ENCODE data around the gene SLC16A12.

Gene SLC16A12, protein sequence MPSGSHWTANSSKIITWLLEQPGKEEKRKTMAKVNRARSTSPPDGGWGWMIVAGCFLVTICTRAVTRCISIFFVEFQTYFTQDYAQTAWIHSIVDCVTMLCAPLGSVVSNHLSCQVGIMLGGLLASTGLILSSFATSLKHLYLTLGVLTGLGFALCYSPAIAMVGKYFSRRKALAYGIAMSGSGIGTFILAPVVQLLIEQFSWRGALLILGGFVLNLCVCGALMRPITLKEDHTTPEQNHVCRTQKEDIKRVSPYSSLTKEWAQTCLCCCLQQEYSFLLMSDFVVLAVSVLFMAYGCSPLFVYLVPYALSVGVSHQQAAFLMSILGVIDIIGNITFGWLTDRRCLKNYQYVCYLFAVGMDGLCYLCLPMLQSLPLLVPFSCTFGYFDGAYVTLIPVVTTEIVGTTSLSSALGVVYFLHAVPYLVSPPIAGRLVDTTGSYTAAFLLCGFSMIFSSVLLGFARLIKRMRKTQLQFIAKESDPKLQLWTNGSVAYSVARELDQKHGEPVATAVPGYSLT

DNA sequence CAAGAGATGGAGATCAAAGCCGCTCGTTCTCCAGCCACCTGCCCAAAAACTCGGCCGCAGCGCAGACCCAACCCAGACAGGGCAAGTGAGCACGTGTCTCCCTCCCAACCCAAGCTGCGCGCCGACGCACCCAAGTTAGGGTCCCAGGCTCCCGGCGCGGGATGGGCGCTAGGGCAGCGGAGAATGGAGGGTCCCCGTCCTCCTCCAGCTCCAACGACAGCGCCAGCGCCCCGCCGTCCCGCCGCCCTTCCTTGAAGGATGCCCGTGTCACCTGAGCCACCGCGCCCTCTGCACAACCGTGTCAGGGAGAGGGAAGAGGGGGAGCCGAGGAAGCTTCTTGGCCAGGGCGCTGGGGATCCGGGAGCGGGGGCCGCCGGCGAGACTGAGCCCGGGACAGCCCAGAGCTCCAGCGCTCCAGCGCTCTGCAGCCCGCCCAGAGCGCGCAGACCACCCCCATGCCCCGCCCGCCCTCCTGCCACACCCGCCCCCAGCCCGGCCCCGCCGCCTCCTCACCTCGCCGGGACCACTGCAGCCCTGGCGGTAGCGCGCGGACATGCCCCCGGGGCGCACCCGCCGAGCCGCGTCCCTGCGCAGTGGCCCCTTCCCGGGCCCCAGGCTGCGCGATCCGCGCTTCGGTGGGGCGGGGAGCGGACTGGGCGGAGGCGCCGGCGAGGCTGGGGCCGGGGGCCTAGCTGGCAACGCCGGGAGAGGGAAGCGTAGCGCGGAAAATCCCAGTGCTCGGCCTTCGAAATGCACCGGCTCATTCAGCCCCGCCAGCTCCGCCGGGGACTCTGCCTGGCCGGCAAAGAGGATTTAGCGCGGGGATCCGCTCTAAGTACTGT is at the start of gene SLC16A12:
Gene SLC16A12 (minus strand): TSS at position 424 of the 842 bp plus-strand sequence. CDS start 73,016 bp downstream, outside the sequence.
- DNase-seq (ENCODE audit: low read depth in 3 of 3): no peak

DNA sequence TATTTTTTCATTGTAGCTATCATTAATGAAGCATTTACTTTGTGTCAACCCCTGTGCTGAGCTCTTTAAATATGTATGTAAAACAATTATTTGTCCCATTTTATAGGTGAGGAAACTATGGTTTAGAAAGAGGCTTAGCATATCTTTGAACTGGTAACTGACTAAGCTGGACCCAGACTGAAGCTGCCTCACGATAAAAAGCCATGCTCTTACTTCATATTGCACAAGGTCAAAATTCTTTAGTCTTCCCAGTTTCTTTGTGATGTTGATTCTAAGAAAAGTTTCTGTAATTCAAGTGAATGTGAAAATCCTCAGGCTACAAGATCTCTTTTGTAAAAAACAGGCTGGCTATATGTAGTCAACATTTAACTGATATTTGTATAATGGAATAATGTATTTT is 46.6 kb upstream of the SLC16A12 start:
- no peak for DNase-seq (ENCODE audit: low read depth in 3 of 3)

DNA sequence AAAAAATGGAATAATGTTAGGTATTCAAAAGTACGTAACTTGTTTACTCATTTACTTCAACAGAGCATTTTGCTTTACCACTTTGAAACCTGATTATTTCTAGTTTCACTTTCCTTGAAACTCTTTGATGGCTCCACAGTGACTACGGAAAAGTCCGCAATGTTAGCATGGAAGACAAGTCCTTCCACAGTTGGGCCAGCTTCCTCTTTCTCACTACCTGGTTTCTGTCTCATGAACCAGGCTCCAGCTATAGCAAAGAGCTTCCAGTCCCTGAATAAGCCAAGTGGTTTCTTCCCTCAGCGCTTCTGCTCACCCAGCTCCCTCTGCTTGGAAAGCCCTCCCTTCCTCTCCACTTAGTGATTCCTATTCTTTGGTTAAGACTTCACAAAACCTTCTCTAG is 44.8 kb upstream of the SLC16A12 start:
- DNase-seq (ENCODE audit: low read depth in 3 of 3): no peak

DNA sequence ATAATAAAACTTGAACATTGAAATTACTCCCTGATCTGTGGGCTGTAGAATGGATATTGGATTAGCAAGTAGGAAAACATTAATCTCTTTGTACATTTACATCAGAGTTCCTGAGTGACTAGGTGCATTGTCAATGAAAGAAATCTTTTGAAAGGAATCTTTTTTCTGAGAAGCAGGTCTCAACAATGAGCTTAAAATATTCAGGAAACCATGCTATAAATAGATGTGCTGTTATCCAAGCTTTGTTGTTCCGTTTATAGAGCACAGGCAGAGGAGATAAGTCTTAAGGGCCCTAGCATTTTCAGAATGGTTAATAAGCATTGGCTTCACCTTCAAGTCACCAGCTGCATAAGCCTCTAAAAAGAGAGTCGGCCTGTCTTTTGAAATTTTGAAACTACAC is 41.3 kb upstream of the SLC16A12 start:
- no peak for DNase-seq (ENCODE audit: low read depth in 3 of 3)

DNA sequence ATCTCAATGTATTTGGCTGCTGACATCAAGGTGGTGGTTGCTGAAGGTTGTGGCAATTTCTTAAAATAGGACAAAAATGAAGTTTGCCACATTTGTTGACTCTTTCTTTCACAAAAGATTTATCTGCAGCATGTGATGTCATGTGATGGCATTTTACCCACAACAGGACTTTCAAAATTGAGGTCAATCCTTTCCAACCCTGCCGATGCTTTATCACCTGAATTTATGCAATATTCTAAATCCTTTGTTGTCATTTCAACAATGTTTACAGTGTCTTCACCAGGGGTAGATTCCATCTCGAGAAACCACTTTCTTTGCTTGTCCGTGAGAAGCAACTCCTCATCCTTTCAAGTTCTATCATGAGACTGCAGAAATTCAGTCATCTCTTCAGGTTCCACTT is 40.6 kb upstream of the SLC16A12 start:
- DNase-seq (ENCODE audit: low read depth in 3 of 3): no peak

DNA sequence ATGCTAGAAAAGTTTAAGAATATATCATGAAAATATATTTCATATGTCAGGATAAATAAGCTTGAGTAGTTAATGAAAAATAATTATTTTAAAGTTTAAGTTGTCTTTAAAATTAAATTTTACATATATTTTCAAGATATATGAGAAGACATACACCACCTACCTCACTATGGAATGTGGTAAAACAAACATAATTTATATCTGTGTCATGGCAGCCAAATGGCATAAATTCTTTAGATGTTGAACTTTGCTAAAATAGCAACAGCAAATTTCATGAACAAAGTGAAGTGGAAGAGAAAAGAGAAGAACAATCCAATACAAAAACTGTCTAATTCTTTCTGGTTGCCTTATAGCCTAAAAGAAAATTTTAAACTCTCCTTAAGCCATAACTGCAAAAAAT is 39.6 kb upstream of the SLC16A12 start:
- no peak for DNase-seq (ENCODE audit: low read depth in 3 of 3)

DNA sequence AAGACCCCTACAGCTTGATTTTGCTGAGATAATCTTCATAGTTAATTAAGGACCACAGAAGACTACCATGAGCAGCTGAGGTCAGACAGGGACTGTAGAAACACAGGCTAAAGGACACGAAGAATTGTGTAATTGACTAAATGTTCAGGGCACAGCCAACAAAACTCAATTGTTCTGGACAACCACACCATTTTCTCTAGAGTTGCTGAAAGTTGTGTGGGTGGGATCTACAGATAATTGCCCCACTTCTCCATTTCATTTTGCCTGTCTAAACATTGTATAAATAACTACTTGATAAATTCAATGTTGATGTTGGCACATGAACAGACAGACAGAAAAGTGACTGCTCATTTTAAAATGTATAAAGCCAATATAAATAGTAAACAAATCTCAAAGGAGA is 39.0 kb upstream of the SLC16A12 start:
- no peak for DNase-seq (ENCODE audit: low read depth in 3 of 3)

DNA sequence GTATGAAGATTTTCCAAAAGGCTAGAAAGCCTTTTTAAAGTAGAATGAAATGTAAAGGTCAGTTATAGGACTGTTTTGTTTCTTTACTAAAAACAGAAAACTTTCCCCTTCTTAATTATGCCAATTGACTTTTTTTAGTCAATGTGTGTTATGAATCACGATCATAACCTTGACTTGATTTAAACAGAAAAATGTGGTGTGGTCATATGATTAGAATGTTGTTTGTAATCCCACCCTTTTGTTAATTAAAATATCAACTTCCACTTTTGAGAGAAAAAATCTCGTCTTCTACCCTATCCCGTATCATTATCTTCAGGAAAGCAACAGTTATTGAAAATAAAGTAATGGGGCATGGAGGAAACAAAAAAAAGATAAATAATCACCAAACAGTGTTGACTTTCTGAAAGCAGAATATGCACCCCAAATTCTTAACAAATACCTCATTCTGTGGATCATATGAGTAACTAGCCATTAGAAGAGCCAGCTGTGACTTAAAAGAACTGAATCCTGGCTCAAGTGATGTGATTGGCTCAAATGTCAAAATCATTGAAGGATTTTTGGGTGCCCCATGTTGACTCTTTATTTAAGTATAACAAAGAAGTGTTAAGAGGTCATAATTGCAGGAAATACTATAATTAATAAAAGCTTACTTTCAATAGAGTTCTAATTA is 32.3 kb upstream of the SLC16A12 start:
- DNase-seq (ENCODE audit: low read depth in 3 of 3): no peak

DNA sequence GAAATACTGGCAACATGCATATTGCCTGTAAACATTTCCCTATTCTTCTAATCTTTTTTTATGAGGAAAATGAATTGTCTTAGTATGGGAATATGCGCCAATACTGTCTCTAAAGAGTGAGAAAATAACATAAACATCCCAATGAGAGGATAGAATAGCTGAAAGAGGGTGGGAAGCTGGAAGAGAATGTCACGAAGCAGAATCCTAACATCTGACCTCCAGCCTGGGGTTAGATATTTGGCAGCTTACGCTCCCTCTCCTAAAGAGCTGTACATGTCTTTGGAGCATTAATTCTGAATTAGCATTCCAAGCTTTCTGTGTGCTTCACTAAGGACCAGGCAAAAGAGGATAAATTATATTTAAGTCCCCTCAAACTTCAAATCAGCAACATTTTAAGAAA is 31.6 kb upstream of the SLC16A12 start:
- no peak for DNase-seq (ENCODE audit: low read depth in 3 of 3)

DNA sequence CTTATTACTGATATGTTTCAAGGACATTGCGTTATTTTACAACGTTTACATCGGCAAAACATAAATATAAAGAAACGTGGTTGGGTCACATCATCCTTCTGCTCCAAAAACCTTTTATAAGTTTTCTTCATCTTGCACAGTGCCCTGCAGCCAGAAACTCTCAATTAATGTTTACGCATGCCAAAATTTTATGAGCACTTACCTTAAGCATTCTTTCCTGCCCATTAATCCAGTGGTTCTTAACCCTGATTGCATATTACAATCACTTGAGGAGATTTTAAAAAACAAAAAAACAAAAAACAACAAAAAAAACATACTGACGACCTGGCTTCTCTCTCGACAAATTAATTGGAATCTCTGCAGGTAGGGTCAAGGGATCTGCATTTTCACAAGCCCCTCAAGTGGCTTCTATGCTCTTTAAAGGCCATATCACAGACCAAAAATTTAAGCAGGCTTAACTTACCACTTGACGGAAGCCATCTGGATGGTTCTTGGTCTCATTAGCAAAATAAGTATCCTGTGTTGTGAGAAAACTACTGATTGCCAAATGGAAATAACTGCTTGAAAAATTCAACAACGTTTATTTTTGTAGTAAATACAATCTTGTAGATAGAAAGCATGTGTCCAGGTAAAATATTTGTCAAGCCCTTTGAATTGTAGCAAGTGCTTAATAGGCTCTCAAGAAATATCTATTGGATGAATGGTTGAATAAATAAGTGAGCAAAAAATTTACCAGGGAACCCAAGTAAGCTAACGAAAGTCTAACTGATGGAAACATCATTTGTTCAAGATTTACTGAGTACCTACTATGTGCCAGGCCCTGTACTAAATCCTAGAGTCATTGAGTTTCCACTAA is 30.9 kb upstream of the SLC16A12 start:
- DNase-seq (ENCODE audit: low read depth in 3 of 3): no peak

DNA sequence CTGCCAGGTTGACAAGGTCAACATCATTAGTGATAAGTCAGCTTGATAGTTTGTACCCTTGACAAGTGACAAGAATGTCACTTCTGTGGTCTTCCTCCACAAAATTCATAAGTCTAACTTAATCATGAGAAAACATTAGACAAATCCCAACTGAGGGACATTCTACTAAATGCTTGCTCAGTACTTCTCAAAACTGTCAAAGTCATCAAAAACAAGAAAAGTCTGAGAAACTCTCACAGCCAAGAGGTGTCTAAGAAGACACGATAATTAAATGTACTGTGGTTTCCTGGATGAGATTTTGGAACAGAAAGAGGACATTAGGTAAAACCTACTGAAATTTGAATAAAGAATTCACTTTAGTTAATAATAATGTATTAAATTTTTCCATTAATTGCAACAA is 29.8 kb upstream of the SLC16A12 start:
- no peak for DNase-seq (ENCODE audit: low read depth in 3 of 3)

DNA sequence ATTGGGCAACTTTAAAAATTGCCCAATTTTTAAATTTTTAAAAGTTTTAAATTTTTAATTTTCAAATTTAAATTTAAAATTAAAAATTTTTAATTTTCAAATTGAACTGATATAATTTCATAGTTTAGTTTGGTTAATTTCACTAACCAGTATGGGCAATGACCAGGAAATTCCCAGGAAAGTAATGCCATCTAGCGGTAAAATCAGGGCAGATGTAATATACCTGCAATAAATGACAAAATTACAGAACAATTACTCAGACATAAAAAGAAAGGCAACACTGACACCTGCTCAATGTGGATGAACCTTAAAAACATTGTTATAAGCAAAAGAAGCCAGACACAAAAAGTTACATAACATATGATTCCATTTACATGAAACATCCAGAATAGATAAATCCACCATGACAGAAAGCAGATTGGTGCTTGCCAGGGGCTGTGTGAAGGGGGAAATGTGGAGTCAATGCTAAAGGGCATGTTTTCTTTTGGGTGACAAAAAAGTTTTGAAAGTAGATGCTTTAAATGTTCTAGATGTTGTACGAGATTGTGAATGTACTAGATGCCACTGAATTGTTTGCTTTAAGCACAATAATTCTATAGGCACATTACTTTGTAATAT is 28.6 kb upstream of the SLC16A12 start:
- no peak for DNase-seq (ENCODE audit: low read depth in 3 of 3)

DNA sequence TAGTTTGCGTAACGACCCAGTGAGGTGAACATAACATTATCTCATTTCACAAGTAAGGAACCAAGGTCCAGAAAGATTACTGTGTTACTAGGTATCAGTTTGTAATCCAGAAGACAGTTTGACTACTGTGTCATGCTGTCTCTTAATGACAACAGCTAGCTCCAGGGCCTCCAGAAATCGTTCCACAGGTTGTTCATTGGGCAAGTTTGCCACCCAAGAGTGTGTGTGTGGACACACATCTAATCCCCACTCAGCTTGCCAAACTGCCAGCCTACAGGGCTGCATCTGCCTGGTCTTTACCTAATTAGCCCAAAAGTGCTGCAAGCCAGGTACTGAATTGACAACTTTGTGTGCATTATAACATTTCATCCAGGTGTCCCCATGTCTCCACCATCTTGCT is 27.9 kb upstream of the SLC16A12 start:
- DNase-seq (ENCODE audit: low read depth in 3 of 3): no peak

DNA sequence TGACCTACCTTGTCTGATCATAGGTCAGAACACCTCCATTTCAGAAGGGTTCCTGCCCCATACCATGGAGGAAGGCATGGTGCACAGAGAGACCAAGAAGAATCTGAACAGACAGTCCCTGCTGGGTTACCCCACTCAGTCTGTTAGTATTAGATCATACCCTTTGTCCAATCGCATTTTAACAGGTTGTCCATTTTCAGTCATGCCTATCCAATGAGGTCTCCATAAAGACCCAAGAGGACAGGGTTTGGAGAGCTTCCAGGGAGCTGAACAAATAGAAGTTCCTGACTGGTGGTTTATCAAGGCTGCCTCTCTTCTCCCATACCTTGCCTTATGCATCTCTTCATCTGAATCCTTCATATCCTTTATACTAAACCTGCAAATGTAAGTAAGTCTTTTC is 21.2 kb upstream of the SLC16A12 start:
- no peak for DNase-seq (ENCODE audit: low read depth in 3 of 3)

DNA sequence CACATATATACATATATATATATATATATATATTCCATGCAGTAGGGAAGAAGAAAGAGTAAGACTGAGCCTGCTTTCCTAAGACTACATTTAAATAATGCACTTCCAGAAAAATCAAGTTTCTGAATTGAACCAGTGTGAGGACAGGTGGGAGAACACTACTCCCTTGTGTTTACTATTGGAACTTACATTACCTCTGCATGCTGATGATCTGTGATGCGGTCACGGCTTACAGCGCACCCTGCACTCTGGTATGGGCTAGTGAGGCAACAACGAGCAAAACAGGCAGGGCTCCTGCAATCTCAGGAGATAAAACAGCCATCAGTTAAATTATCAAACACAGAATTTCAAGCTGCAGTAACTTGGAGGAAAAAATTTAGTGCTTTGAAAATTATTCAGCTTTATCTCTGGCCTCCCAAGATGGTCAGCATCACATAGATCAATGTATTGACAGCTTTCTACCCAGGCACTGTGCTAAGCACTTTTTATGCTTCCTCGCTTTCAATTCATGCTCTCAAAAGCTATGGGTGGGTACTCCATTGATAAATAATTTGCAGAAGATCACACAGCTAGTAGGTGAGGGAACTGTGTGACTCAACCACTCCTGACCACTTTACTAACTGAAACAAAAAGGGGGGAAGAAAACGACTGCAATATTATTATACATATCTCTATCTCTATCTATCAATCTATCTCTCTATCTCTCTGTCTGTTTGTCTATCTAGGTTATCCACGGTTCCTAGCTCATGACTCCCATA is 20.5 kb upstream of the SLC16A12 start:
- DNase-seq (ENCODE audit: low read depth in 3 of 3): no peak

DNA sequence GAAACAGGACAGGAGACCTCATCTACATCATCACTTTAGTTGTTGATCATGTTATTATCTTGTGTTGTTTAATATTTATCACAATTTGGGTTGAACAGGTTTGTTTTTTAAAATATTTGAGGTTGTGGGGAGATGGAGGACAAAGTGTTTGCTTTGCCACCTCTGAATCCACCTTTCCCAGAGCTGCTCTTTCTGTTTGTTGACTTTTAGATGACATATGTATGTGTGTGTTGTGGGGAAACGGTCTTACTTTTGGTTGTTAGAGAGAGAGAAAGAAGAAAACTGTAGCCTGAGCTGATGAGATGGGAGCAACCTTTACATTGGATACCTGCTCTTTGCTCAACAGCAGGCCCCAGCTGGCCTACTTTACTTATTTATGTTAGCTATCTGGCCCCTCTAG is 19.0 kb upstream of the SLC16A12 start:
- no peak for DNase-seq (ENCODE audit: low read depth in 3 of 3)

DNA sequence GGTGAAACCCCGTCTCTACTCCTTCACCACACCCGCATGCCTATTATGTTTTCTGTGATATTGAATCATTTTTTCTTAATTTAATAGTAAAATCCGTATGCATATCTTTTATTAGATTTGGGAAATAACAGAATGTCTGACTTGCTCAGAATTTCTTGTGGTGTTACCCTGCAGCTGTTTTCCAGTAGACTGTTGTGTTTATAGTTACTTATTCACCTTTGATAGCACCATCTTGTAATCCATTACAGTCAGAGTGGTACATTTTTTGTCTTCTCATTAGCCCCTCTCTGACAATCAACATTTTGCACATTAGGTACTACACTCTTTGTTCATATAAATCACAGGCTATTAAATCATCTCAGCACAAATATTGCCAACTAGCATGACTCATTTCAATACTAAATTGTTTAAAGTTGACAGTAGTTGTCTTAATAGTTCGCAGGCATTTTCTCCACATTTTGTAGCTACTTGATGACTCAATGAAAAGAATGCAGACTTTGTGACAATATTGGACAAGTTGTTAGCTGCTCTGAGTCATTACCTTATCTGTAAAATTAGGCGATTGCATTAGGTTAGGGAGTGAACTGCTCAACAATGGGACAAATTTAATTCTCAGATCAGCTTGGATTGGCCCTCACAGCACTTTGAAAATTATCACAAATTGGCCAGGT is 17.8 kb upstream of the SLC16A12 start:
- no peak for DNase-seq (ENCODE audit: low read depth in 3 of 3)

DNA sequence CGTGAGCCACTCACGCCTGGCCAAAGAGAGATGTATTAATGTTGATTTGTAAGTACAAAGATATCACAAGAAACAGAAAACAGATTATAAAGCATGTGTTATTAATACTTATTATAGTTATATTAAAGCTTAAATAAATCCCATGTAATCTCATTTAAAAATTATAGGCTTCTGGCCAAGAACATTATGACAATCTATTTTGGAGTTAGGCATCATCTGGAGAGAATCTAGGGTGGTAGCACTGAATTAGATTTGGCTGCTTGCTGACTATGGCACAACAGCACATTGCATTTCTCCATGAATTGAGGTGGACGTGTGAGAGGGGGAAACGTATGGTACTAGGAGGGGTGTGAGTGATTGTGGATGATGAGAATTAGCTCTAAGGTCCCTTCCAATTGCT is 16.8 kb upstream of the SLC16A12 start:
- DNase-seq (ENCODE audit: low read depth in 3 of 3): no peak

DNA sequence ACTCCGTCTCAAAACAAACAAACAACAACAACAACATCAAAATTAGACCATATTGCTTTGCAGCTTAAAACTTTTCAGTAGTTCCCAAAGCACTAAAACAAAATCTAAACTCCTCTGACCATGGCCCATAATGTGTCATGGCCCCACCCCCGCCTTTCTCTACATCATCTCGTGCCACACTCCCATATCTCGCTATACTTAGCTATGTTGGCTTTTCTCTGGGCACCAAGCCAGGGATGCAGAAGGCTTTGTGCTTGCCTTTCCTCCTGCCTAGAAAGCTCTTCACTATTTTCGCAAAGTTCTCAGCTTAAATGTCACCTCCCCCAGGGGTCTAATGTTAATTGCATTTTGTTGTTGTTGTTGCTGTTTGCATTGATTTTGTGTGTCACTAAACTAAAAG is 15.1 kb upstream of the SLC16A12 start:
- no peak for DNase-seq (ENCODE audit: low read depth in 3 of 3)

DNA sequence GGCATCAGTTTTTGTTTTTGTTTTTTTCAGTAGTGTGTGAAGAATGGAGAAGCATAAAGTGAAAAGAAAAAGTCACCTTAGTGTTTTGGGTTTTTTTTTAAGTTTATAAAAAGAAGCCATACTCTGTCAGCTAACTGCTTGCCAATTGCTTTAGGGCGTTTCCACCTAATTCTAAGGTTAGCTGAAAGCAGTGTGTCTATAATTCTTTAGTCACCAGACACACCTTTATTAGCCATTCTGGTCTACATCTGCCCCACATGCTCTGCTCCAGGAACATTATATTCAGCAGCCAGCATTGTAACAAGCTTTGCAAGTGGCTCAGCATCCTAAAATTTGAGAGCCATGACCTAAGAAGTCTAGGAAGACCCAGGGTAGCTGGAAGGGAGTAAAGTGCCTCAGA is 14.1 kb upstream of the SLC16A12 start:
- DNase-seq (ENCODE audit: low read depth in 3 of 3): no peak
